HEK293 (cell line): ENCODE data around the gene CDHR4.

Source experiments
- CTCF ChIA-PET: fragments of 350-600 bp; formaldehyde crosslinking; extraction: SDS; loops from one replicate; lab custom pipeline; 2021; ENCODE audit warnings: antibody characterized with exemption; lab: Yijun Ruan, JAX
- POLR2A ChIA-PET: fragments of 300-600 bp; formaldehyde crosslinking; extraction: SDS; loops from one replicate; lab custom pipeline; 2020; ENCODE audit warnings: antibody characterized with exemption, inconsistent platforms; lab: Yijun Ruan, JAX
- H3K27ac ChIP-seq: fragments of 200-500 bp; sonication (Bioruptor generic); 2 replicates; pipeline ENCODE4 v1.5.1; 2014; ENCODE audit warnings: low read depth, low read length, control low read depth, inconsistent platforms; ENCODE audit errors: extremely low read depth
- H3K36me3 ChIP-seq, 2 experiments: fragments of 200-500 bp in 1 of 2; sonication (Bioruptor generic) in 1 of 2; 1 replicate in 1 of 2; 2 replicates in 1 of 2; pipeline ENCODE4 v1.5.1; 2014 to 2017; ENCODE audit warnings: inconsistent platforms in 2 of 2, low read length in 2 of 2; ENCODE audit not compliant: control insufficient read depth in 2 of 2, insufficient read depth in 1 of 2
- H3K4me1 ChIP-seq: fragments of 200-500 bp; sonication (Bioruptor generic); 2 replicates; pipeline ENCODE4 v1.5.1; 2014; ENCODE audit warnings: mild to moderate bottlenecking, low read length, inconsistent platforms; ENCODE audit not compliant: control insufficient read depth, insufficient read depth
- H3K4me3 ChIP-seq: 2 replicates; pipeline ENCODE4 v1.5.1; 2011; ENCODE audit warnings: low read depth, mild to moderate bottlenecking, control low read depth, low read length, moderate library complexity
- H3K9me3 ChIP-seq: fragments of 200-500 bp; sonication (Bioruptor generic); 2 replicates; pipeline ENCODE4 v1.5.1; 2014; ENCODE audit warnings: low read depth, low read length, inconsistent platforms; ENCODE audit not compliant: control insufficient read depth, insufficient read depth
- KLF1 ChIP-seq: fragments of 450-650 bp; formaldehyde crosslinking; IDR thresholded peaks from 2 replicates; pipeline ENCODE4 v1.5.1; 2016; ENCODE audit warnings: missing biosample characterization, missing genetic modification characterization
- KLF10 ChIP-seq: fragments of 450-650 bp; IDR thresholded peaks from 2 replicates; pipeline ENCODE4 v1.5.1; 2018; ENCODE audit warnings: missing biosample characterization, mild to moderate bottlenecking, missing genetic modification characterization
- KLF9 ChIP-seq: fragments of 450-650 bp; formaldehyde crosslinking; IDR thresholded peaks from 2 replicates; pipeline ENCODE4 v1.5.1; 2016; ENCODE audit warnings: missing biosample characterization, missing genetic modification characterization, low read depth
- PBX3 ChIP-seq: sonication (generic); formaldehyde crosslinking; IDR thresholded peaks from 2 replicates; pipeline ENCODE4 v1.8.1; 2022; ENCODE audit warnings: mild to moderate bottlenecking, moderate library complexity, missing genetic modification reagents
- TCF7L2 ChIP-seq: IDR thresholded peaks from 2 replicates; pipeline ENCODE4 v1.6.1; 2011; ENCODE audit warnings: low read depth, mild to moderate bottlenecking, inconsistent platforms, low read length, moderate library complexity, borderline replicate concordance
- ZNF155 ChIP-seq: fragments of 450-650 bp; formaldehyde crosslinking; IDR thresholded peaks from 2 replicates; pipeline ENCODE4 v1.5.1; 2016; ENCODE audit warnings: missing biosample characterization, missing genetic modification characterization
- ZNF16 ChIP-seq: fragments of 450-650 bp; formaldehyde crosslinking; IDR thresholded peaks from 2 replicates; pipeline ENCODE4 v1.5.1; 2016; ENCODE audit warnings: low read depth, missing biosample characterization, missing genetic modification characterization
- ZNF184 ChIP-seq: fragments of 450-650 bp; IDR thresholded peaks from 2 replicates; pipeline ENCODE4 v1.5.1; 2018; ENCODE audit warnings: missing biosample characterization, mild to moderate bottlenecking, missing genetic modification characterization
- ZNF248 ChIP-seq: fragments of 450-650 bp; formaldehyde crosslinking; IDR thresholded peaks from 2 replicates; pipeline ENCODE4 v1.5.1; 2017; ENCODE audit warnings: missing biosample characterization, missing genetic modification characterization
- ZNF426 ChIP-seq: fragments of 450-650 bp; formaldehyde crosslinking; IDR thresholded peaks from 2 replicates; pipeline ENCODE4 v1.5.1; 2017; ENCODE audit warnings: missing biosample characterization, missing genetic modification characterization, mild to moderate bottlenecking, inconsistent platforms, moderate library complexity
- ZNF513 ChIP-seq: fragments of 450-650 bp; IDR thresholded peaks from 2 replicates; pipeline ENCODE4 v1.5.1; 2018; ENCODE audit warnings: missing biosample characterization, missing genetic modification characterization
- ZNF626 ChIP-seq: fragments of 450-650 bp; sonication (Bioruptor Pico); formaldehyde crosslinking; IDR thresholded peaks from 2 replicates; pipeline ENCODE4 v1.5.1; 2018; ENCODE audit warnings: missing biosample characterization, missing genetic modification characterization, inconsistent platforms
- ZNF768 ChIP-seq: fragments of 450-650 bp; formaldehyde crosslinking; IDR thresholded peaks from 2 replicates; pipeline ENCODE4 v1.5.1; 2018; ENCODE audit warnings: missing biosample characterization, mild to moderate bottlenecking, missing genetic modification characterization
- ZNF792 ChIP-seq: fragments of 450-650 bp; formaldehyde crosslinking; IDR thresholded peaks from 2 replicates; pipeline ENCODE4 v1.5.1; 2016; ENCODE audit warnings: missing biosample characterization, missing genetic modification characterization
- TF ChIP-seq, protein P1 (sequence below): fragments of 450-650 bp; formaldehyde crosslinking; IDR thresholded peaks from 2 replicates; pipeline ENCODE4 v1.5.1; 2016; ENCODE audit warnings: missing biosample characterization, missing genetic modification characterization, low read depth
- TF ChIP-seq, protein P2 (sequence below): fragments of 450-650 bp; formaldehyde crosslinking; conservative IDR thresholded peaks from 2 replicates; pipeline ENCODE4 v1.5.1; 2016; ENCODE audit warnings: low read depth, missing biosample characterization, missing genetic modification characterization
- TF ChIP-seq, protein P3 (sequence below): fragments of 450-650 bp; formaldehyde crosslinking; IDR thresholded peaks from 2 replicates; pipeline ENCODE4 v1.5.1; 2016; ENCODE audit warnings: missing biosample characterization, missing genetic modification characterization
- TF ChIP-seq, protein P4 (sequence below): fragments of 450-650 bp; formaldehyde crosslinking; IDR thresholded peaks from 2 replicates; pipeline ENCODE4 v1.5.1; 2016; ENCODE audit warnings: missing biosample characterization, missing genetic modification characterization
- TF ChIP-seq, protein P5 (sequence below): fragments of 450-650 bp; formaldehyde crosslinking; IDR thresholded peaks from 2 replicates; pipeline ENCODE4 v1.5.1; 2016; ENCODE audit warnings: missing biosample characterization, missing genetic modification characterization

The CDHR4 gene

GRCh38 chr3:49844464-49845183, 45.0 kb upstream of the CDHR4 start (continued):
- TF ChIP-seq ZNF513 (tag by site-specific recombination) (no peak), ZNF155 (tag by site-specific recombination) (no peak), TCF7L2 (no peak), ZNF426 (tag by site-specific recombination) (no peak), ZNF184 (tag by site-specific recombination) (no peak), ZNF248 (tag by site-specific recombination) (no peak)
- TF ChIP-seq, protein P1, sequence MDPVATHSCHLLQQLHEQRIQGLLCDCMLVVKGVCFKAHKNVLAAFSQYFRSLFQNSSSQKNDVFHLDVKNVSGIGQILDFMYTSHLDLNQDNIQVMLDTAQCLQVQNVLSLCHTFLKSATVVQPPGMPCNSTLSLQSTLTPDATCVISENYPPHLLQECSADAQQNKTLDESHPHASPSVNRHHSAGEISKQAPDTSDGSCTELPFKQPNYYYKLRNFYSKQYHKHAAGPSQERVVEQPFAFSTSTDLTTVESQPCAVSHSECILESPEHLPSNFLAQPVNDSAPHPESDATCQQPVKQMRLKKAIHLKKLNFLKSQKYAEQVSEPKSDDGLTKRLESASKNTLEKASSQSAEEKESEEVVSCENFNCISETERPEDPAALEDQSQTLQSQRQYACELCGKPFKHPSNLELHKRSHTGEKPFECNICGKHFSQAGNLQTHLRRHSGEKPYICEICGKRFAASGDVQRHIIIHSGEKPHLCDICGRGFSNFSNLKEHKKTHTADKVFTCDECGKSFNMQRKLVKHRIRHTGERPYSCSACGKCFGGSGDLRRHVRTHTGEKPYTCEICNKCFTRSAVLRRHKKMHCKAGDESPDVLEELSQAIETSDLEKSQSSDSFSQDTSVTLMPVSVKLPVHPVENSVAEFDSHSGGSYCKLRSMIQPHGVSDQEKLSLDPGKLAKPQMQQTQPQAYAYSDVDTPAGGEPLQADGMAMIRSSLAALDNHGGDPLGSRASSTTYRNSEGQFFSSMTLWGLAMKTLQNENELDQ (tag by site-specific recombination) = no peak
- TF ChIP-seq, protein P2, sequence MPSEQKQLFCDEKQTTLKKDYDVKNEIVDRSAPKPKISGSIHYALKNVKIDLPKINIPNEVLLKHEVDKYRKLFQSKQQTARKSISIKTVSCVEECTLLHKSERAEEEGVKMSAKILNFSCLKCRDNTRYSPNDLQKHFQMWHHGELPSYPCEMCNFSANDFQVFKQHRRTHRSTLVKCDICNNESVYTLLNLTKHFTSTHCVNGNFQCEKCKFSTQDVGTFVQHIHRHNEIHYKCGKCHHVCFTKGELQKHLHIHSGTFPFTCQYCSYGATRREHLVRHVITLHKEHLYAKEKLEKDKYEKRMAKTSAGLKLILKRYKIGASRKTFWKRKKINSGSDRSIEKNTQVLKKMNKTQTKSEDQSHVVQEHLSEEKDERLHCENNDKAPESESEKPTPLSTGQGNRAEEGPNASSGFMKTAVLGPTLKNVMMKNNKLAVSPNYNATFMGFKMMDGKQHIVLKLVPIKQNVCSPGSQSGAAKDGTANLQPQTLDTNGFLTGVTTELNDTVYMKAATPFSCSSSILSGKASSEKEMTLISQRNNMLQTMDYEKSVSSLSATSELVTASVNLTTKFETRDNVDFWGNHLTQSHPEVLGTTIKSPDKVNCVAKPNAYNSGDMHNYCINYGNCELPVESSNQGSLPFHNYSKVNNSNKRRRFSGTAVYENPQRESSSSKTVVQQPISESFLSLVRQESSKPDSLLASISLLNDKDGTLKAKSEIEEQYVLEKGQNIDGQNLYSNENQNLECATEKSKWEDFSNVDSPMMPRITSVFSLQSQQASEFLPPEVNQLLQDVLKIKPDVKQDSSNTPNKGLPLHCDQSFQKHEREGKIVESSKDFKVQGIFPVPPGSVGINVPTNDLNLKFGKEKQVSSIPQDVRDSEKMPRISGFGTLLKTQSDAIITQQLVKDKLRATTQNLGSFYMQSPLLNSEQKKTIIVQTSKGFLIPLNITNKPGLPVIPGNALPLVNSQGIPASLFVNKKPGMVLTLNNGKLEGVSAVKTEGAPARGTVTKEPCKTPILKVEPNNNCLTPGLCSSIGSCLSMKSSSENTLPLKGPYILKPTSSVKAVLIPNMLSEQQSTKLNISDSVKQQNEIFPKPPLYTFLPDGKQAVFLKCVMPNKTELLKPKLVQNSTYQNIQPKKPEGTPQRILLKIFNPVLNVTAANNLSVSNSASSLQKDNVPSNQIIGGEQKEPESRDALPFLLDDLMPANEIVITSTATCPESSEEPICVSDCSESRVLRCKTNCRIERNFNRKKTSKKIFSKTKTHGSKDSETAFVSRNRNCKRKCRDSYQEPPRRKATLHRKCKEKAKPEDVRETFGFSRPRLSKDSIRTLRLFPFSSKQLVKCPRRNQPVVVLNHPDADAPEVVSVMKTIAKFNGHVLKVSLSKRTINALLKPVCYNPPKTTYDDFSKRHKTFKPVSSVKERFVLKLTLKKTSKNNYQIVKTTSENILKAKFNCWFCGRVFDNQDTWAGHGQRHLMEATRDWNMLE (tag by site-specific recombination) = no peak
- TF ChIP-seq, protein P3, sequence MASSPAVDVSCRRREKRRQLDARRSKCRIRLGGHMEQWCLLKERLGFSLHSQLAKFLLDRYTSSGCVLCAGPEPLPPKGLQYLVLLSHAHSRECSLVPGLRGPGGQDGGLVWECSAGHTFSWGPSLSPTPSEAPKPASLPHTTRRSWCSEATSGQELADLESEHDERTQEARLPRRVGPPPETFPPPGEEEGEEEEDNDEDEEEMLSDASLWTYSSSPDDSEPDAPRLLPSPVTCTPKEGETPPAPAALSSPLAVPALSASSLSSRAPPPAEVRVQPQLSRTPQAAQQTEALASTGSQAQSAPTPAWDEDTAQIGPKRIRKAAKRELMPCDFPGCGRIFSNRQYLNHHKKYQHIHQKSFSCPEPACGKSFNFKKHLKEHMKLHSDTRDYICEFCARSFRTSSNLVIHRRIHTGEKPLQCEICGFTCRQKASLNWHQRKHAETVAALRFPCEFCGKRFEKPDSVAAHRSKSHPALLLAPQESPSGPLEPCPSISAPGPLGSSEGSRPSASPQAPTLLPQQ (tag by site-specific recombination) = no peak

- CTCF ChIA-PET = interaction anchor here (1.8 kb wide), 1 partner anchor 40 kb away, joined by 6 read pairs; the partner anchor contains the start of gene INKA1
- Histone ChIP-seq H3K36me3 (peaks cover 0 to 90% of the 10 kb centered on the region in 2 experiments; a peak in 1 of 3 replicates), H3K27ac (no peak overlapping the region)
- TF ChIP-seq ZNF626 (tag by site-specific recombination) = no peak
- TF ChIP-seq ZNF768 (tag by site-specific recombination) = no peak
- TF ChIP-seq, protein P4, sequence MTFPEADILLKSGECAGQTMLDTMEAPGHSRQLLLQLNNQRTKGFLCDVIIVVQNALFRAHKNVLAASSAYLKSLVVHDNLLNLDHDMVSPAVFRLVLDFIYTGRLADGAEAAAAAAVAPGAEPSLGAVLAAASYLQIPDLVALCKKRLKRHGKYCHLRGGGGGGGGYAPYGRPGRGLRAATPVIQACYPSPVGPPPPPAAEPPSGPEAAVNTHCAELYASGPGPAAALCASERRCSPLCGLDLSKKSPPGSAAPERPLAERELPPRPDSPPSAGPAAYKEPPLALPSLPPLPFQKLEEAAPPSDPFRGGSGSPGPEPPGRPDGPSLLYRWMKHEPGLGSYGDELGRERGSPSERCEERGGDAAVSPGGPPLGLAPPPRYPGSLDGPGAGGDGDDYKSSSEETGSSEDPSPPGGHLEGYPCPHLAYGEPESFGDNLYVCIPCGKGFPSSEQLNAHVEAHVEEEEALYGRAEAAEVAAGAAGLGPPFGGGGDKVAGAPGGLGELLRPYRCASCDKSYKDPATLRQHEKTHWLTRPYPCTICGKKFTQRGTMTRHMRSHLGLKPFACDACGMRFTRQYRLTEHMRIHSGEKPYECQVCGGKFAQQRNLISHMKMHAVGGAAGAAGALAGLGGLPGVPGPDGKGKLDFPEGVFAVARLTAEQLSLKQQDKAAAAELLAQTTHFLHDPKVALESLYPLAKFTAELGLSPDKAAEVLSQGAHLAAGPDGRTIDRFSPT (tag by site-specific recombination) = no peak
- TF ChIP-seq KLF1 (tag by site-specific recombination) = no peak
- no peak for TF ChIP-seq ZNF792 (tag by site-specific recombination)
- no peak for TF ChIP-seq ZNF16 (tag by site-specific recombination)
- TF ChIP-seq, protein P5, sequence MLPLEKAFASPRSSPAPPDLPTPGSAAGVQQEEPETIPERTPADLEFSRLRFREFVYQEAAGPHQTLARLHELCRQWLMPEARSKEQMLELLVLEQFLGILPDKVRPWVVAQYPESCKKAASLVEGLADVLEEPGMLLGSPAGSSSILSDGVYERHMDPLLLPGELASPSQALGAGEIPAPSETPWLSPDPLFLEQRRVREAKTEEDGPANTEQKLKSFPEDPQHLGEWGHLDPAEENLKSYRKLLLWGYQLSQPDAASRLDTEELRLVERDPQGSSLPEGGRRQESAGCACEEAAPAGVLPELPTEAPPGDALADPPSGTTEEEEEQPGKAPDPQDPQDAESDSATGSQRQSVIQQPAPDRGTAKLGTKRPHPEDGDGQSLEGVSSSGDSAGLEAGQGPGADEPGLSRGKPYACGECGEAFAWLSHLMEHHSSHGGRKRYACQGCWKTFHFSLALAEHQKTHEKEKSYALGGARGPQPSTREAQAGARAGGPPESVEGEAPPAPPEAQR (tag by site-specific recombination) = no peak
- no peak for TF ChIP-seq KLF9
- no peak for TF ChIP-seq KLF10 (tag by site-specific recombination)
- no peak for TF ChIP-seq PBX3 (CRISPR knock-in tag)
Observed at GRCh38 chr3:49842843-49843517, 43.3 kb upstream of the CDHR4 start.

More at GRCh38 chr3:49842843-49843517, 43.3 kb upstream of the CDHR4 start:
- no peaks in the 10 kb centered on the region for H3K4me1 ChIP-seq
- no peak overlapping the region for H3K4me3 ChIP-seq
- no peaks in the 10 kb centered on the region for H3K9me3 ChIP-seq
- POLR2A ChIA-PET = no interaction called here
